Hepatocyte (in vitro differentiated cells): Measurements from ENCODE around the gene MT1G.
"Not testable (repeated sequence)": the region's sequence is repeated elsewhere in the genome, so short reads cannot be mapped to it uniquely, and the experiment has no call there.

Experiments used
- EZH2phosphoT487 ChIP-seq: fragments of 200-600 bp; sonication (generic); IDR thresholded peaks from one replicate; pipeline ENCODE4 v1.6.1; 2018; ENCODE audit warnings: antibody characterized with exemption, mild to moderate bottlenecking, low read depth, moderate library complexity; ENCODE audit not compliant: unreplicated experiment, severe bottlenecking
- TF ChIP-seq, protein P1 (sequence below): fragments of 200-600 bp; sonication (generic); IDR thresholded peaks from 2 replicates; pipeline ENCODE4 v1.5.1; 2016; ENCODE audit warnings: antibody characterized with exemption, mild to moderate bottlenecking; ENCODE audit not compliant: poor library complexity

- TF ChIP-seq, protein P1, sequence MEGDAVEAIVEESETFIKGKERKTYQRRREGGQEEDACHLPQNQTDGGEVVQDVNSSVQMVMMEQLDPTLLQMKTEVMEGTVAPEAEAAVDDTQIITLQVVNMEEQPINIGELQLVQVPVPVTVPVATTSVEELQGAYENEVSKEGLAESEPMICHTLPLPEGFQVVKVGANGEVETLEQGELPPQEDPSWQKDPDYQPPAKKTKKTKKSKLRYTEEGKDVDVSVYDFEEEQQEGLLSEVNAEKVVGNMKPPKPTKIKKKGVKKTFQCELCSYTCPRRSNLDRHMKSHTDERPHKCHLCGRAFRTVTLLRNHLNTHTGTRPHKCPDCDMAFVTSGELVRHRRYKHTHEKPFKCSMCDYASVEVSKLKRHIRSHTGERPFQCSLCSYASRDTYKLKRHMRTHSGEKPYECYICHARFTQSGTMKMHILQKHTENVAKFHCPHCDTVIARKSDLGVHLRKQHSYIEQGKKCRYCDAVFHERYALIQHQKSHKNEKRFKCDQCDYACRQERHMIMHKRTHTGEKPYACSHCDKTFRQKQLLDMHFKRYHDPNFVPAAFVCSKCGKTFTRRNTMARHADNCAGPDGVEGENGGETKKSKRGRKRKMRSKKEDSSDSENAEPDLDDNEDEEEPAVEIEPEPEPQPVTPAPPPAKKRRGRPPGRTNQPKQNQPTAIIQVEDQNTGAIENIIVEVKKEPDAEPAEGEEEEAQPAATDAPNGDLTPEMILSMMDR: not testable (repeated sequence)
- TF ChIP-seq EZH2phosphoT487: not testable (repeated sequence)
Observed at GRCh38 chr16:56621665-56622445, 46.0 kb downstream of the MT1G start.
